ENCODE measurements around the gene CARD18.

DNA sequence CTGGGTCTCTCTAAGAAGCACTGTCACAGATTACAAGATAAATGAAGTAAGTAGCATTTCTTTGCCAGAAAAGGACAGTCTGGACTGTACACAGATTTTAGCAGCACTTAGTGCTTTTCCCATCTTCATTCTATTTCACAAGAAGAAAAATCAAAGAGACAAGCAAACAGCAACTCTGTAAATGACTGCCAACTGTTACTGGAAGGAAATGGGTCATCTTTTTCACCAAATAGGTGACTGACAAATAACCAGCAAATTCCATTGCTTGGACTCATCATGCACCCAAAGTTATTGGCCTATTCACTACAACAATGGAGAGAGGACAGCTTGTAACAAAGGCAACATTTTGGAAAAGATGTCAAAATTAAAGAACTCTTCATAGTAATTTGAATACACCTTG, 28.9 kb upstream of the CARD18 start:
- no peak for TF ChIP-seq CTCF (IDR thresholded peaks at IDR 0.05)
- no peak for TF ChIP-seq EP300 (IDR thresholded peaks at IDR 0.05; ENCODE audit: low read depth)
- no peak for TF ChIP-seq POLR2A (IDR thresholded peaks at IDR 0.05)
